T-helper 22 cell (primary cell): ENCODE data around the gene SDSL.

Experiments
- DNase-seq: peaks from one replicate; pipeline ENCODE4 v3.0.0-alpha.2; 2020; ENCODE audit warnings: low read depth

Gene SDSL

GRCh38 chr12:113396828-113397496, 25.2 kb upstream of the SDSL start:
- DNase-seq = no peak

- no peak for DNase-seq
Observed at GRCh38 chr12:113397497-113398197, 24.5 kb upstream of the SDSL start.

- no peak for DNase-seq
Observed at GRCh38 chr12:113398346-113399290, 23.6 kb upstream of the SDSL start.

GRCh38 chr12:113399490-113399889, 22.7 kb upstream of the SDSL start:
- DNase-seq = no peak

- DNase-seq = no peak
Observed at GRCh38 chr12:113400362-113400761, 21.8 kb upstream of the SDSL start.

- no peak for DNase-seq
Observed at GRCh38 chr12:113401066-113402000, 20.8 kb upstream of the SDSL start.

- no peak for DNase-seq
Observed at GRCh38 chr12:113402586-113403260, 19.5 kb upstream of the SDSL start.

GRCh38 chr12:113403435-113404415, 18.5 kb upstream of the SDSL start, which contains the start of gene SDS:
TSS of gene SDS (minus strand) at chr12:113403887. CDS start at chr12:113399708, 4,179 bp downstream.
- DNase-seq = no peak

GRCh38 chr12:113405694-113406093, 16.5 kb upstream of the SDSL start:
- DNase-seq = no peak

- no peak for DNase-seq
Observed at GRCh38 chr12:113407931-113408600, 14.1 kb upstream of the SDSL start.

- no peak for DNase-seq
Observed at GRCh38 chr12:113408756-113409298, 13.4 kb upstream of the SDSL start.

GRCh38 chr12:113409462-113410124, 12.6 kb upstream of the SDSL start:
- DNase-seq = no peak

GRCh38 chr12:113413488-113413939, 8.7 kb upstream of the SDSL start:
- DNase-seq = no peak

GRCh38 chr12:113414519-113415038, 7.6 kb upstream of the SDSL start:
- no peak for DNase-seq

GRCh38 chr12:113416091-113416754, 6.0 kb upstream of the SDSL start:
- DNase-seq = no peak

- DNase-seq = no peak
Observed at GRCh38 chr12:113418213-113418879, 3.8 kb upstream of the SDSL start.
